ENCODE results near the gene RPIA.
"Not testable (repeated sequence)": the region's sequence is repeated elsewhere in the genome, so short reads cannot be mapped to it uniquely, and the experiment has no call there.

RPIA gene

GRCh38 chr2:88760819-88761598 is 69.5 kb downstream of the RPIA start:
- WGBS: 84% methylated on average over 2 of the region's 2 CpGs
- Histone ChIP-seq H3K9ac (ENCODE audit: low read depth, low read length) (no peak overlapping the region), H3K4me1 (ENCODE audit: insufficient read depth, low read length) (no peaks in the 10 kb centered on the region), H3K4me3 (ENCODE audit: low read length) (no peak overlapping the region), H3K36me3 (ENCODE audit: insufficient read depth, low read length) (no peaks in the 10 kb centered on the region), H3K27ac (ENCODE audit: low read depth, low read length) (no peak overlapping the region), H3K27me3 (ENCODE audit: insufficient read depth, low read length) (peaks cover 22% of the 10 kb centered on the region), H3K9me3 (ENCODE audit: insufficient read depth, low read depth, low read length) (peaks cover 15% of the 10 kb centered on the region)

- Histone ChIP-seq H3K36me3 (ENCODE audit: insufficient read depth, low read length) (no peaks in the 10 kb centered on the region), H3K9me3 (ENCODE audit: insufficient read depth, low read depth, low read length) (0 out of 2 replicates have a peak, but pooled peaks cover 4% of the 10 kb centered on the region), H3K4me1 (ENCODE audit: insufficient read depth, low read length) (no peaks in the 10 kb centered on the region), H3K27me3 (ENCODE audit: insufficient read depth, low read length) (peaks cover 29% of the 10 kb centered on the region), H3K27ac (ENCODE audit: low read depth, low read length) (no peak overlapping the region), H3K9ac (ENCODE audit: low read depth, low read length) (no peak overlapping the region), H3K4me3 (ENCODE audit: low read length) (no peak overlapping the region)
- 88% methylated on average over 19 of the region's 19 CpGs for WGBS
Observed at GRCh38 chr2:88764141-88764849, 72.8 kb downstream of the RPIA start.

- no peak overlapping the region for H3K9ac ChIP-seq (ENCODE audit: low read depth, low read length)
- H3K4me3 ChIP-seq (ENCODE audit: low read length): peak overlapping the region; percentile 53
- H3K36me3 ChIP-seq (ENCODE audit: insufficient read depth, low read length): no peaks in the 10 kb centered on the region
- H3K27ac ChIP-seq (ENCODE audit: low read depth, low read length): no peak overlapping the region
- peaks cover 29% of the 10 kb centered on the region for H3K27me3 ChIP-seq (ENCODE audit: insufficient read depth, low read length)
- WGBS: 35% methylated on average over 22 of the region's 22 CpGs
- no peaks in the 10 kb centered on the region for H3K9me3 ChIP-seq (ENCODE audit: insufficient read depth, low read depth, low read length)
- no peaks in the 10 kb centered on the region for H3K4me1 ChIP-seq (ENCODE audit: insufficient read depth, low read length)
Observed at GRCh38 chr2:88764850-88765153, 73.3 kb downstream of the RPIA start.

GRCh38 chr2:88765154-88765888 is 73.8 kb downstream of the RPIA start:
- no peak overlapping the region for H3K27ac ChIP-seq (ENCODE audit: low read depth, low read length)
- WGBS: 1% methylated on average over 75 of the region's 75 CpGs

GRCh38 chr2:88765889-88766481 is 74.5 kb downstream of the RPIA start:
- 30% methylated on average over 23 of the region's 24 CpGs for WGBS
- H3K27ac ChIP-seq (ENCODE audit: low read depth, low read length); H3K4me1 ChIP-seq (ENCODE audit: insufficient read depth, low read length); H3K9ac ChIP-seq (ENCODE audit: low read depth, low read length); H3K36me3 ChIP-seq (ENCODE audit: insufficient read depth, low read length); H3K9me3 ChIP-seq (ENCODE audit: insufficient read depth, low read depth, low read length): not testable (repeated sequence)
- Histone ChIP-seq H3K27me3 (ENCODE audit: insufficient read depth, low read length) (peaks cover 29% of the 10 kb centered on the region), H3K4me3 (ENCODE audit: low read length) (peak overlapping the region; percentile 53)

More at GRCh38 chr2:88765154-88765888, 73.8 kb downstream of the RPIA start:
- no peaks in the 10 kb centered on the region for H3K36me3 ChIP-seq (ENCODE audit: insufficient read depth, low read length)
- H3K4me1 ChIP-seq (ENCODE audit: insufficient read depth, low read length): no peaks in the 10 kb centered on the region
- H3K9me3 ChIP-seq (ENCODE audit: insufficient read depth, low read depth, low read length): no peaks in the 10 kb centered on the region
- peak overlapping the region; percentile 53 for H3K4me3 ChIP-seq (ENCODE audit: low read length)
- H3K9ac ChIP-seq (ENCODE audit: low read depth, low read length): no peak overlapping the region
- H3K27me3 ChIP-seq (ENCODE audit: insufficient read depth, low read length): peaks cover 29% of the 10 kb centered on the region

- no peak overlapping the region for H3K4me3 ChIP-seq (ENCODE audit: low read length)
- WGBS: 92% methylated on average over 3 of the region's 4 CpGs
Observed at GRCh38 chr2:88770016-88770415, 78.5 kb downstream of the RPIA start.

GRCh38 chr2:88773233-88774028 is 82.0 kb downstream of the RPIA start:
- H3K36me3 ChIP-seq (ENCODE audit: insufficient read depth, low read length); H3K4me3 ChIP-seq (ENCODE audit: low read length); H3K9ac ChIP-seq (ENCODE audit: low read depth, low read length); H3K4me1 ChIP-seq (ENCODE audit: insufficient read depth, low read length); H3K27ac ChIP-seq (ENCODE audit: low read depth, low read length); H3K27me3 ChIP-seq (ENCODE audit: insufficient read depth, low read length): not testable (repeated sequence)
- WGBS: 64% methylated on average over 5 of the region's 7 CpGs
- peaks cover 35% of the 10 kb centered on the region for H3K9me3 ChIP-seq (ENCODE audit: insufficient read depth, low read depth, low read length)

More at GRCh38 chr2:88770016-88770415, 78.5 kb downstream of the RPIA start:
- peaks cover 17% of the 10 kb centered on the region for H3K27me3 ChIP-seq (ENCODE audit: insufficient read depth, low read length)
- no peak overlapping the region for H3K27ac ChIP-seq (ENCODE audit: low read depth, low read length)
- no peaks in the 10 kb centered on the region for H3K36me3 ChIP-seq (ENCODE audit: insufficient read depth, low read length)
- H3K4me1 ChIP-seq (ENCODE audit: insufficient read depth, low read length): no peaks in the 10 kb centered on the region
- H3K9ac ChIP-seq (ENCODE audit: low read depth, low read length): no peak overlapping the region
- peaks cover 16% of the 10 kb centered on the region for H3K9me3 ChIP-seq (ENCODE audit: insufficient read depth, low read depth, low read length)

GRCh38 chr2:88789213-88789612 is 97.7 kb downstream of the RPIA start:
- H3K9ac ChIP-seq (ENCODE audit: low read depth, low read length); H3K4me1 ChIP-seq (ENCODE audit: insufficient read depth, low read length); H3K4me3 ChIP-seq (ENCODE audit: low read length); H3K9me3 ChIP-seq (ENCODE audit: insufficient read depth, low read depth, low read length); H3K36me3 ChIP-seq (ENCODE audit: insufficient read depth, low read length); H3K27me3 ChIP-seq (ENCODE audit: insufficient read depth, low read length); H3K27ac ChIP-seq (ENCODE audit: low read depth, low read length): not testable (repeated sequence)
- 98% methylated on average over 2 of the region's 2 CpGs for WGBS

GRCh38 chr2:88795932-88796331 is 104.5 kb downstream of the RPIA start:
- not testable (repeated sequence) for H3K9me3 ChIP-seq (ENCODE audit: insufficient read depth, low read depth, low read length); H3K9ac ChIP-seq (ENCODE audit: low read depth, low read length); H3K27ac ChIP-seq (ENCODE audit: low read depth, low read length); H3K36me3 ChIP-seq (ENCODE audit: insufficient read depth, low read length); H3K4me3 ChIP-seq (ENCODE audit: low read length); H3K4me1 ChIP-seq (ENCODE audit: insufficient read depth, low read length); H3K27me3 ChIP-seq (ENCODE audit: insufficient read depth, low read length)
- WGBS: 80% methylated on average over 1 of the region's 2 CpGs

GRCh38 chr2:88796523-88796922 is 105.0 kb downstream of the RPIA start:
- H3K4me1 ChIP-seq (ENCODE audit: insufficient read depth, low read length); H3K27me3 ChIP-seq (ENCODE audit: insufficient read depth, low read length); H3K27ac ChIP-seq (ENCODE audit: low read depth, low read length); H3K4me3 ChIP-seq (ENCODE audit: low read length); H3K36me3 ChIP-seq (ENCODE audit: insufficient read depth, low read length); H3K9ac ChIP-seq (ENCODE audit: low read depth, low read length); H3K9me3 ChIP-seq (ENCODE audit: insufficient read depth, low read depth, low read length): not testable (repeated sequence)
- WGBS: no CpG with 5 or more reads among the region's 1 CpG
